GM12892 (cell line): ENCODE results near the gene CDKN2C.
"Not testable (repeated sequence)": the region's sequence is repeated elsewhere in the genome, so short reads cannot be mapped to it uniquely, and the experiment has no call there.

Source experiments
- DNase-seq: peaks from one replicate; pipeline ENCODE4 v3.0.0; 2011; ENCODE audit not compliant: insufficient read length
- FAIRE-seq: peaks from 2 replicates; lab custom pipeline; 2011; peaks lifted over from hg19 to GRCh38; lab: Jason Lieb, UNC
- POLR2A ChIP-seq: IDR thresholded peaks from 2 replicates; pipeline ENCODE4 v1.6.1; 2011; ENCODE audit warnings: low read depth, low read length, control low read depth
- POLR2AphosphoS5 ChIP-seq: IDR thresholded peaks from 2 replicates; pipeline ENCODE4 v1.6.1; 2011; ENCODE audit warnings: low read depth, low read length, control low read depth
- TAF1 ChIP-seq: IDR thresholded peaks from 2 replicates; pipeline ENCODE4 v1.6.1; 2011; ENCODE audit warnings: low read depth, mild to moderate bottlenecking, control low read depth, low read length, borderline replicate concordance

The CDKN2C gene

GRCh38 chr1:50940291-50940690 lies 29.8 kb upstream of the CDKN2C start:
- DNase-seq = no peak
- no peak for FAIRE-seq
- no peak for TF ChIP-seq POLR2A
- TF ChIP-seq POLR2AphosphoS5 = no peak
- no peak for TF ChIP-seq TAF1

- no peak for FAIRE-seq
- DNase-seq = no peak
- no peak for TF ChIP-seq TAF1
- no peak for TF ChIP-seq POLR2A
- no peak for TF ChIP-seq POLR2AphosphoS5
Observed at GRCh38 chr1:50942334-50942733, 27.7 kb upstream of the CDKN2C start.

DNA sequence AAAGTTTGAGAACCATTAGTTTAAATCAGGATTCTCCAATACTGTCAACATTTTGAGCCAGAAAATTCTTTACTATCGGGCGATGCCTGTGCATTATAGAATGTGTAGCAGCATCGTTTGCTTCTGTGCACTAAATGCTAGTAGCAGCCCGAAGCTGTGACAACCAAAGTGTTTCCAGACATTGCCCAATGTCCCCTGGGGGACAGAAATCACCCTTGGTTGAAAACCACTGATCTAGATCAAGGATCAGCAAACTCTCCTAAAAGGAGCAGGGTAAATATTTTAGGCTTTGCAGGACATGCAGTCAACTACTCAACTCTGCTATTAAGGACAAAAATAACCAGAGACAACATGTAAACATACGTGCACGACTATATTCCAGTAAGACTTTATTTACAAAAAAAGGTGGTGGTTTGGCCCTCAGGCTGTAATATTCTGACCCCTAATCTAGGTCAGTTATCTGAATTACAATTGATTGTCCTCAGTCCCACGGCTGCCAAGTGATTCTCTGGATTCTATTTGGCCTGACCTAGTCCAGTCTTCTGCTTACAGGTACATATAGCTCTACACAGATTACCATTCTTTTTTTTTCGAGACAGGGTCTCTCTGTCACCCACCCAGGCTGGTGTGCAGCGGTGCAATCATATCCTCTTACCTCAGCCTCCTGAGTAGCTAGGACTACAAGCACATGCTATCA lies 20.6 kb upstream of the CDKN2C start:
- DNase-seq = no peak
- no peak for TF ChIP-seq TAF1
- no peak for TF ChIP-seq POLR2A
- no peak for TF ChIP-seq POLR2AphosphoS5
- peak; percentile 27 for FAIRE-seq

DNA sequence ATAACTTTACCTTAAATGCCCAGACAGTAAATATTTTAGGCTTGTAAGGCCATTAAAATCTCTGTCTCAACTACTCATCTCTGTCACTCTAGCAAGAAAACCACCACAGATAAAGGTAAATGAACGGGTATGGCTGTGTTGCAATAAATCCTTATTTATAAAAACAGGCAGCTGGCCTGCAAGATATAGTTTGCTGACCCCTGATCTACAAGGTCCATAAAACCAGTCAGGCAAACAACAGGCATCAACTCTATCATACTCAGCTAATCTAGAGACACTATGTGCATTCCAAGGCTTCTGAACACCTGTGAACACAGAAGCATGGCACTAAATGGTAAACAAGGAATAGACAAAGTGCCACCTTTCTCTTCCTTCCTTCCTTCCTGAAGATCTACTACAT lies 19.6 kb upstream of the CDKN2C start:
- FAIRE-seq = no peak
- no peak for DNase-seq
- no peak for TF ChIP-seq POLR2A
- TF ChIP-seq TAF1 = no peak
- TF ChIP-seq POLR2AphosphoS5 = no peak

DNA sequence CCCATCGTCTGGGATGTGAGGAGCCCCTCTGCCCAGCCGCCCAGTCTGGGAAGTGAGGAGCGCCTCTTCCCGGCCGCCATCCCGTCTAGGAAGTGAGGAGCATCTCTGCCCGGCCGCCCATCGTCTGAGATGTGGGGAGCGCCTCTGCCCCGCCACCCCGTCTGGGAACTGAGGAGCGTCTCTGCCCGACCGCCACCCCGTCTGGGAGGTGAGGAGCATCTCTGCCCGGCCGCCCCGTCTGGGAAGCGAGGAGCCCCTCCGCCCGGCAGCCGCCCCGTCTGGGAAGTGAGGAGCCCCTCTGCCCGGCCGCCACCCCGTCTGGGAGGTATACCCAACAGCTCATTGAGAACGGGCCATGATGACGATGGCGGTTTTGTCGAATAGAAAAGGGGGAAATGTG lies 17.5 kb upstream of the CDKN2C start:
- not testable (repeated sequence) for FAIRE-seq, DNase-seq

DNA sequence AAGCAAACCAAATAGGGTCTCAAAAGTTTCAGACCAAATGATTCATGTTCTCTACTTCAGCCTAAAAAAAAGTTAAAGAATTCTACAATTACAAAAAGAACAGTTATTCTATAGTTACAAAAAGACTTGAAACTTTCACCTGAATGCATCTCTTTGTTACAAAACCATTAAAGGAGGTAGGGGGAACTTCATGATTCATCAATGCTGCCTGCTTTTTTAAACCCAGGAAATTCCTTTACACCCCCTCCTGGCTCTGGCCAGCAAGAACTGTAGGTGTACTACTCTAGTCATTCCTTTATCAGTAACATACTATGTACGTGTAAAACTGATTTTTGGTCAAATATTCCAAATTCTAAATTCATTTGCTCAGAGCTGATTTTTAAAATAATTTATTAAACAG lies 14.9 kb upstream of the CDKN2C start:
- FAIRE-seq (no peak), DNase-seq (no peak)
- TF ChIP-seq POLR2A (no peak), POLR2AphosphoS5 (no peak)

DNA sequence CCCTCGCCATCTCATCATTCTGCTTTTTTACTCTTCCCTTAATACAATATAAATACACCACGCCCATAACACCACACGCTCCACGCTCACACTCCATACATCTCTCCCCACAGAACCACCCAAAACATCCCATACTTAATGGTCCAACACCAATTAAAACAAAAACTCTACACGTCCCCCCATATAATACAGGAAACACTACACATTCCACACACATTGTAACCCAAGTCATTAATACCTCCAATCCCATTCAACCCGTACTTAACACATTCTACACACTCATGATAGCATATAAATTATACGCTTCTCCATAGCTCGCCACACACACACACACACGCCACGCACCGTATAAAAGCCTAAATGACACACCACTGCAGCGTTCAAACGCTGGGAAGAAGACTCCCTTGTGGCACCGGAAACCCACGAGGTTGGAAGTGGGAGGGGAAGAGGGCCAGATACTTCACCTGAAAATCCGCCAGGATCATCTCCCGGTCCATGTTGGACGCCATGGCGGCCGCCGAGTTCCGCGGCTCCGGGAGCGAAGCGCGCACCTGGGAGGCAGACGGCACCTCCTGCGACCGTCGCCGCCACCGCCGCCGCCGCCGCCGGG lies 10.6 kb upstream of the CDKN2C start:
- FAIRE-seq (peak; percentile 90), DNase-seq (no peak)
- TF ChIP-seq TAF1 = no peak
- no peak for TF ChIP-seq POLR2AphosphoS5
- TF ChIP-seq POLR2A = no peak

DNA sequence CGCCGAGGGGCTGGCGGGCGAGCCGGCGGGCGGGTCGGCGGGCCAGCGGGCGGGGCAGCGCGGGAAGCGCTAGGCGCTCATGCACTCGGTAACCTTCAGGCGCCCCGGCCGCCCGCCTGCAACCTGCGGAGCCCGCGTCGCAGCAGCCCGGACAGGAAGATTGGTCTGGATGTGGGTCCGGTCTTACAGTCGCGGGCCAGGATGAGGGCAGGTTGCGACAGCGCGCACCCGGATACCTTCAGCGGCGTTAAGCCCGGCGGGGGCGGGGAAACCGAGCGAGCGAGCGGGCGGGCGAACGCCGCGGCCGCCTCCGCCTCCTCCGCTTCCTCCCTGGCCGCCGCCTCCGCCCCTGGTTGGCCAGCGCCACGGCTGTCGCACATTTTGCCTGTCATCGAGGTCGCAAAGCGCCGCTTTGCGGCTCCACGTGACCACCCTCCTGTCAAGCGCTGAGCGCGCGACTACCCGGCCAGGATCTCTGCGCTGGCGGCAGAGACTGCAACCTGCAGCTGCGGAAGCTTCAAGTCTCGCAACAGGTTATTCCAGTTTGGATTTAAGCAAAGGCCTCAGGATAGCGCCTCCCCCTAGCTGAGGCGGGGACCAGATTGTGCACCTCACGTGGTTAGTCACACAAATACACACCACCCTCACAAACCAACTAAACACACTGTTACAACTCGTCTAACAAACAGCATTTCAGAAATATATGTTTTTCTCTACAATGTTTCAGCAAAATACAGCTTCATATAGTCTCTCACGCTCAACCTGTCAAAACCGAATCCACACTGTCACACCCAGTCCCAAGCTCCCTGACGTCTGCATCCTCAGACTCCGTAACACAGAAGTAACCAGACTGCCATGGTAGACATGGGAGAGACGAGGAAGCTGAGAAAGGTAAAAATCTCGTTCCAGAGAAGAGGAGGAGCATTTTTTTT lies 9.9 kb upstream of the CDKN2C start, which contains the start of gene FAF1:
FAF1 (minus strand) TSS at position 355 of the 932 bp plus-strand sequence. CDS start 456 bp downstream, outside the sequence.
- peak; percentile 98 for TF ChIP-seq POLR2AphosphoS5
- TF ChIP-seq POLR2A = peak; percentile 98
- TF ChIP-seq TAF1 = peak; percentile 87
- peak; percentile 100 for FAIRE-seq
- DNase-seq = peak; percentile 91

GRCh38 chr1:50964863-50965262 lies 5.2 kb upstream of the CDKN2C start:
- no peak for DNase-seq
- no peak for FAIRE-seq
- TF ChIP-seq POLR2AphosphoS5 = no peak
- TF ChIP-seq TAF1 = no peak
- TF ChIP-seq POLR2A = no peak

DNA sequence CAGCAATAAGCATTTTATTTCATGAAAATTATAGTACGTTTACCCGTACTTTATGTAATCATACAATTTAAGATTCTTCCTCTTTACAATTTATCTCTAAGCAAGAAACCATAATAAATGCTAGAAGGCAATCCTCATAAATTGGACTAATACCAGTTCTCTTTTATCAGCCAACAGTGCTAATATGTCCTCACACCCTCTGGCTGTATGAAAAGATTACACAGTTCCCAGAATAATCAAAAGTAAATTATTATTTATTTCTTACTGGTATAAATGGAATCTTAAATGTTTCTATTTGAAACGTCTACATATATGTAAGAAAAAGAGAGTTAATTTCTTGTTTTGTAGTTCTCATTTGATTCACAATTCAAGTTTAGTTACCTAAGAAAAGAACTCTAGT lies 3.1 kb upstream of the CDKN2C start:
- FAIRE-seq (no peak), DNase-seq (no peak)
- TF ChIP-seq POLR2A = no peak
- TF ChIP-seq POLR2AphosphoS5 = no peak
- no peak for TF ChIP-seq TAF1

DNA sequence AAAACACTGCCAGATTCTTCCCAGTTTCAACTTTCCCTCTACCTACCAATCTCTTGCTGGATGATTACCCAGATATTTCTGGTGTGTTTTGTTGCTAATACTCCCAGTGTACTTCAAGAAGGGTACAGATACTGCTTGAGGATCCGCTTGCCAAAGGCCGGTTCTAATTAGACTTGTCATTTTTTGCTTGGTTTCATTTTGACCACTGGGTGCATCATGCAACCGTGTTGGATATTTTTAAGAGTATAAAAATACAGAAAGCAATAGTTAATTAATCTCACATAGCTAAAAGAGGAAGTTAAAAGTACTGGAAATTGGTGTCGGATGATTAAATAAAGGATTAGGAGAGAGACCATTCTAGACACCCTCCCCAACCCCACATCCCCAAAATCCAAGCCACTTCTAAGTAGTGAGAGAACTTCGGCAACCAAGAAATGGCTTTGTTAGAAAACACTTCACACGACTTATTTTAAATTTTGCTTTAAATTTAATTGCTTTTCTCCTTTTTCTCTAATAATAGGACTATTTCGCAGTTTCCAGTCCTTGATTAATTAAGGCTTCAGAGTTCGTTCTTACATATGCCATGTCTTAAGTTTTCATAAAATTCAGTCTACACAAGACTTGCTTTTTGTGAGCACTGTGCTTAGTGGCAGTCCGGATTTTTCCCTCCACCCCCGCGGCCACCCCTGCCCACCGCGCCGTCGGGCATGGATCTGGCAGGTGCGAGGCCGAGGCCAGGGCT lies 2.5 kb upstream of the CDKN2C start:
- TF ChIP-seq TAF1 (no peak), POLR2A (no peak), POLR2AphosphoS5 (no peak)
- peak; percentile 46 for FAIRE-seq
- peak; percentile 23 for DNase-seq
